Activated CD8-positive, alpha-beta memory T cell treated with anti-CD3 and anti-CD28 coated beads for 36 hours (primary cell): Measurements from ENCODE around the gene DOCK7. TPM values are rescaled to one million over a fixed set of nuclear protein-coding genes. Genes with fewer than 3 reads are reported as not detected.
"Not testable (repeated sequence)": the region's sequence is repeated elsewhere in the genome, so short reads cannot be mapped to it uniquely, and the experiment has no call there.

Source experiments
- CTCF ChIA-PET: fragments of 350-600 bp; sonication (Branson Sonifier 250); formaldehyde crosslinking; loops from one replicate; lab custom pipeline; 2021; ENCODE audit warnings: antibody characterized with exemption; lab: Charles Lee
- POLR2A ChIA-PET: fragments of 350-600 bp; sonication (Branson Sonifier 250); formaldehyde crosslinking; loops from one replicate; lab custom pipeline; 2021; ENCODE audit warnings: antibody characterized with exemption; lab: Charles Lee
- total RNA-seq, 2 experiments: library from RNA; stranded (reverse); gene quantifications; one replicate each; pipeline ENCODE4 v1.2.3, GENCODE V29; 2021

DOCK7 gene
- total RNA-seq, 2 experiments from 2014 or later = 11.6 to 12.7 TPM

DNA sequence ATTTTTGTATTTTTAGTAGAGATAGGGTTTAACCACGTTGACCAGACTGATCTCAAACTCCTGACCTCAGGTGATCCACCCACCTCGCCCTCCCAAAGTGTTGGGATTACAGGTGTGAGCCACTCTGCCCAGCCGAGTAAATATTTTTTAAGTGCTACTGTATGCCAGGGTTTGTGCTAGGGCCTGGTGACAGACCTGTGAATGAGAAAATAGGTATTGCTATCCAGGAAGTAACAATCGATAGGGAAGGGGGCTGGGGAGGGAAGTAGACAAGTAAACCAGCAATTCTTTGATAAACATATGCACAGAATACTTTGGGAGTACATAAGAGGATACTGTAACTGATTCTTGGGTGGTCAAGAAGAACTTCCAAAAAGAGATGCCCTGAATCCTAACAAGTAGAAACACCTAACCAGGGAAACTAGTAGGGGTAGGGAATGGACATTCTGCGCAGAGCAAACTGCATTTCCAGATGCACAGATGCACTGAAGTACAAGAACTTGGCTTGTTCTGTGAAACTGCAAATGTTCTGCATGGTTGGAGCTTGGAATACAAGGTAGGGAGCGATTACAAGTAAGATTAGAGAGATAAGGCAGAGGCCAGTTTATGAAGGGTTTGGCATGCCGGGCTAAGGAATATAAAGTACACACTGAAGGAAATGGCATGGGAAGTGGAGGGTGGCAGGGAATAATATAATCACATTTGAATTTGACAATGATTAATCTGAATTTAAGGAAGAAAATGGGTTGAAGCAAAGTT, 19.0 kb upstream of the DOCK7 start:
- ChIA-PET POLR2A (interaction anchor here (0.5 kb wide), 1 partner anchor 248 kb away, joined by 6 read pairs; no protein-coding TSS in a partner anchor), CTCF (no interaction called here)

DNA sequence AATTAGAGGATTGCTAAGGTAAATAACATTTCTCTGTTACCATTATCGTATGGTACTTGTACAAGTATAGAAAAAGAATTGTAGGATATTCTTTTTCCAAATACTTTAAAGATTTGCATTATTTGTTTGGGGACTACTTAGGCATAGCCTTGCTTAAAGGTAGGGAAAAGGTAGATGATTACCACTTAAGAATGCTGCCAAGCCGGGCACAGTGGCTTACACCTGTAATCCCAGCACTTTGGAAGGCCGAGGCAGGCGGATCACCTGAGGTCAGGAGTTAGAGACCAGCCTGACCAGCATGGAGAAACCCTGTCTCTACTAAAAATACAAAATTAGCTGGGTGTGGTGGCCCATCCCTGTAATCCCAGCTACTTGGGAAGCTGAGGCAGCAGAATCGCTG, 10.0 kb upstream of the DOCK7 start:
- CTCF ChIA-PET = interaction anchor here (0.6 kb wide), 1 partner anchor 71 kb away, joined by 3 read pairs; no protein-coding TSS in a partner anchor
- POLR2A ChIA-PET = not testable (repeated sequence)

DNA sequence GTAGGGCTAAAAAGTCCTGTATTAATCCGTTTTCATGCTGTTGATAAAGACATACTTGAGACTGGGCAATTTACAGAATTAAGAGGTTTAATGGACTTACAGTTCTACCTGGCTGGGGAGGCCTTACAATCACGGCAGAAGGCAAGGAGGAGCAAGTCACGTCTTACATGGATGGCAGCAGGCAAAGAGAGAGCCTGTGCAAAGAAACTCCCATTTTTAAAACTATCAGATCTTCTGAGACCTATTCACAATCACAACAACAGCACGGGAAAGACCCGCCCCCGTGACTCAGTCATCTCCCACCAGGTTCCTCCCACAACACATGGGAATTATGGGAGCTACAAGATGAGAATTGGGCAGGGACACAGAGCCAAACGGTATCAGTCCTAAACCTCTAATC, 6.3 kb upstream of the DOCK7 start:
- POLR2A ChIA-PET, CTCF ChIA-PET: not testable (repeated sequence)

DNA sequence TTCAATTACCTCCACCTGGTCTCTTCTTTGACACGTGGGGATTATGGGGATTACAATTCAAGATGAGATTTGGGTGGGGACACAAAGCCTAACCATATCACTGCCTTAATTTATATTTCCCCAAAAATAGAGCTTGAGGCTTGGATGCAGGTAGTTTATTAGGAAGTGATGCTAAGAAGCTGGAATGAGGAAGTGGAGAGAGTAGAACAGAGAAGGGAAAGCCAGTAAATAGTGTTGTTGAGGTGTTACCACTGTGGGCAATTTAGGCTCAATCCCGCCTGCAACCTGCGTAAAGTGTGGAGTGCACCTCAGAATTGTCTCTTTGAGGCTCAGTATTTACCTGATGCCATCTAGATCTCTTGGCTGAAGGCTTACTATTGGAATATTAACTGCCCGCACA, 4.9 kb upstream of the DOCK7 start:
- ChIA-PET POLR2A (no interaction called here), CTCF (no interaction called here)

DNA sequence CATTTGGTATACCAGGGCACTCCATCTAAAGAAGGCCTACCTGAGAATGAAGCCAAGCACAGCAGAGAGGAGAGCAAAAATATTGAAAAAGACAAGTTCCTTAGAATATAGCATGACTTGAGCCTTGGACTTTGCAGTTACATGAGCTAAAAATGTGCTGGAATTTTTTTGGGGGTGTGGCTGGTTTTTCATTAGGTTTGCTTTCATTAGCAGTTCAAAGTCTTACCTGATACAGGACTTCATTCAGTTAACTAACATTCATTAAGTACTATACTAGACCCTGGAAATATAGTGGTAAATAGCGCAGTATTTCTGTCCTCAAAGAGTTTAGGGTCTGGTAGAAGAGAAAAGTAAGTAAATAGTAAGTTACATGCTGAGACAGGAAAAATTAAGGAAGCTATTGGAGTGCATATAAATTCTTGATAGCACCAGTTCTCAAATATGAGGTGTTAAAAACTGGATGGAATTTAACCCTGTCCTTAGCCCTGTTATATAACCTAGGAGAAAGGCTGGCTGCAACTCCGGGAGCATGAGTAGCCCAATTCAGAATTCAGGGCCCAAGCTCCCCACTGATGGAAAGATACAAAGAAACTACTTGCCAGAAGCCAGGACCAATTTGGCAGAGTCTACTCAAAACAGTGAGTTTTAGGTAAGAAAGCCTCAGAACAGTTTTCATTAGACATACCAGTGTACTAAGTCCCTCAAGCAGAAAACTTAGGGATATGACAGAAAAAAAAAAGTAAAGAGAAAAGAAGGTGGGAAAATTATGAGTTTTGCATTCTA, 3.1 kb upstream of the DOCK7 start:
- ChIA-PET POLR2A (no interaction called here), CTCF (interaction anchor here (0.5 kb wide), 1 partner anchor 35 kb away, joined by 3 read pairs; no protein-coding TSS in a partner anchor)

DNA sequence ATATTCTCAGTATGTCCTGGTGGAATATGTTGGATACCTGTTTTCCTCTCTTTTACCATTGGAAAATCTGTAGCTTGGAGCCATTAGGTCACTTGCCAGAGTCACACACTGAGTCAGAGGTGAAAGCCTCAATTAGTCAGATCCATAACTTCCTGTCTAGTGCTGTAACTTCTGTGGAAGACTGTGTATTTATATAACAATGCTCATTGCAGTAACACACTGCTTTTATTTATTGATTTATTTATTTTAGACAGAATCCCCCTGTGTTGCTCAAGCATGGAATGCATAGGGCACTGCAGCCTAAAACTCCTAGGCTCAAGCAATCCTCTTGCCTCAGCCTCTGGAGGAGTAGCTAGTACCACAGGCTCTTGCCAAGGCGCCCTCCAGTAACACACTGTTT, 1.3 kb upstream of the DOCK7 start:
- ChIA-PET CTCF (no interaction called here), POLR2A (no interaction called here)

DNA sequence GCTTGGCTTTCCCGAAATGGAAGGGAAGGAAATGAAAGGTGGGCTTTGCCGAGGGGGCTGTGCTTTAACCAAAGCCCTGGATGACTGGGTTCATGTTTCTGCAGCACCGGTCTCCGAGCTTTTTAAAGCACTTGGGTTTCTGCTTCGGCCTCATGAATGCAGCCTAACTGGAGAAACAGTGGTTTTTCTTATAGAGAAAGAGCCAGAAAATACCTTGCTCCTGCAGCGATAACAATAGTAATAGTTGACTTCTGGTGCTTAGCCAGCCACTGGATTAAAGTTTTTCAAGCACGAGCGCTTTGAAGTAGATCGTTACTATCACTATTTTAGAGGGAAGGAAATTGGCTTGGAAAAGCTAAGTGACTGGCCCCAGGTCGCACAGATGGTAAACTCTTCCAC, 500 bp upstream of the DOCK7 start:
- ChIA-PET POLR2A (no interaction called here), CTCF (no interaction called here)

DNA sequence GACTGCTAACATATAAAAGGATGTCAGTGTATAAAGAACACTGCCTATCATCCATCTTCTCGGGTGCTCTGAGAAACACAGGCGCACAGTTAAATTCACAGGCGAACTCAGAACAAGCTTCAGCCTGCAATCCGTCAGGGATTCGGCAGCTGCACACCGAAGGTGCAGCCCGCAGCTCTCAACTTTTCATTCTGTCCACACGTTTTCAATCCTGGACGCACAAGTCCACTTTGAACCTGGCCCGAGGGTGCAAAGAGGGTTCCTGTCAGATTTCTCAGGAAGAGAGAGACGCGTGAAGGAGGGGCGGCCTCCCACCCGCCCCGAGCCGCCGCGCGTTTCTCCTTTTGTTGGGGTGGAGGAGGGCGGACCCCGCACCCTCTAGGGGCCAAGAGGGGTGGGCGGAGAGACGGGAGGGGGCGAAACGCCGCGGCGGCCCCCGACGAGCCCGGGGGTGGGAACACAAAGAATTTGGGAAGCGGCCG, 724 bp downstream of the DOCK7 start:
- CTCF ChIA-PET = no interaction called here

DNA sequence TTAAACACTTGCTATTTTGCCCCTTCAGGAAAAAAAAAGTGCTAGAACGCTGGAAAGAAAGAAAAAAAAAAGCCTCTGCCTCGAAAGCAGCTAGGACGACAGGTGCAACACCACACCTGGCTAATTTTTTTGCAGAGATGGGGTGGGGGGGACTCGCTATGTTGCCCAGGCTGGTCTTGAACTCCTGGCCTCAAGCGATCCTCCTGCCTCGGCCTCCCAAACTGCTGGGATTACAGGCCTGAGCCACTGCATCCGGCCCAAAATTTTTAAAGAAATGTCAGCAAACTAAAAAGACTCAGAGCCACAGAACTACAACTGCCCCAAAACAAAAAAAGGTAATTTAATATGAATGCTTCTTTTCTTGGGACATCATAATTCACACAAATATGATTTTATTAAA, 1.4 kb downstream of the DOCK7 start:
- ChIA-PET POLR2A (interaction anchor here (0.9 kb wide), 1 partner anchor 94 kb away, joined by 8 read pairs; no protein-coding TSS in a partner anchor), CTCF (interaction anchor here (0.6 kb wide), 1 partner anchor 21 kb away, joined by 4 read pairs; no protein-coding TSS in a partner anchor)

More for the DNA sequence above, 724 bp downstream of the DOCK7 start:
- POLR2A ChIA-PET = interaction anchor here (0.9 kb wide), 1 partner anchor 94 kb away, joined by 8 read pairs; no protein-coding TSS in a partner anchor

DNA sequence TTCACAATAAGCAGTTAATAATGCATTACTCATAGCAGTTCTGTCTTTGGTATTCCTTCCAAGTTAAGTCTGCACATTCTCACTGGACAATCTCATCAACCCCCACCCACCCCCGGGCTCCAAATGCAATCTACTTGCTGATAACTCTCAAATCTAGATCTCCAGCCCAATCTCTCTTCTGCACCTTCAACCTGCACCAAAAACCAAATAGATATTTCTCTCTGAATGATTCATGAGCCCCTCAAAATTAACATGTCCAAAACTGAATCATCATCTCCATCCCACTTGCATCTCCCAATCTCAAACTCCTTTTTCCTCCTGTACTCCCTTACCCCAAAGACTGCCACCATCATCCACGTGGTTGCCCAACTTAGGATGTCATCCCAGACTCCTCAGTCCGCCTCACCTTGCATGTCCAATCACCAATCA, 2.7 kb downstream of the DOCK7 start:
- CTCF ChIA-PET = no interaction called here
- POLR2A ChIA-PET = no interaction called here

DNA sequence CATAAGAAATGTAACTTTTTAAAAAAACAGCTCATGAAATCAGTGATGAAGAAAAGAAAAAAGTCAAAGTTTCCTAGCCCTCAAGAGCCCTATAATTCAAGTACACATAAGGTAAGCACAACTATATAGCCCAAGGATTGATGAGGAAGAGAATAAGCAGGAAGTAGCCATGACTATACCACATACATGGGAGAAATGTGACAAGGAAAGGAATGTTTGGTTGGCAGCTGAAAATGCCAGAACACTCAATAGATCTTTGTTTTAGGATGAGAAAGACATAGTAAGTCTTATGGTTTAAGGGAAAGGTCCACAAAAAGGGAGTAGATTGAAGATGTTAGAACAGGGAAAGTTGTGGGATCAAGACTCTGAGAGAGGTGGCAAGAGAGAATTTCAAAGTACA, 5.7 kb downstream of the DOCK7 start:
- ChIA-PET POLR2A (no interaction called here), CTCF (no interaction called here)

DNA sequence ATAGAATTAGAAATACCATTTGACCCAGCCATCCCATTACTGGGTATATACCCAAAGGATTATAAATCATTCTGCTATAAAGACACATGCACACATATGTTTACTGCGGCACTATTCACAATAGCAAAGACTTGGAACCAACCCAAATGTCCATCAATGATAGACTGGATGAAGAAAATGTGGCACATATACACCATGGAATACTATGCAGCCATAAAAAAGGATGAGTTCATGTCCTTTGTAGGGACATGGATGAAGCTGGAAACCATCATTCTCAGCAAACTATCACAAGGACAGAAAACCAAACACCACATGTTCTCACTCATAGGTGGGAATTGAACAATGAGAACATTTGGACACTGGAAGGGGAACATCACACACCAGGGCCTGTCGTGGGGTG, 7.2 kb downstream of the DOCK7 start:
- CTCF ChIA-PET, POLR2A ChIA-PET: not testable (repeated sequence)

DNA sequence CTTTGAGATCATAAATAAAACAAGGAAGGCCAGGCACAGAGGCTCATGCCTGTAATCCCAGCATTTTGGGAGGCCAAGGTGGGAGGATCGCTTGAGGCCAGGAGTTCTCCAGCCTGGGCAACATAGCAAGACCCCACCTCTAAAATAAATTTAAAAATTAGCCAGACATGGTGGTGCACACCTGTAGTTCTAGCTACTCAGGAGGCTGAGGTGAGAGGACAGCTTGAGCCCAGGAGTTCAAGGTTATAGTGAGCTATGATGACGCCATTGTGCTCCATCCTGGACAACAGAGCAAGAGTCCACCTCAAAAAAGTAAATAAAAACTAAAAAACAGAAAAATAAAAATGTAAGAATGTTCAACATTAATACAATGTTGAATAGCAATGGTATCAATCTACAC, 10.4 kb downstream of the DOCK7 start:
- CTCF ChIA-PET, POLR2A ChIA-PET: not testable (repeated sequence)

DNA sequence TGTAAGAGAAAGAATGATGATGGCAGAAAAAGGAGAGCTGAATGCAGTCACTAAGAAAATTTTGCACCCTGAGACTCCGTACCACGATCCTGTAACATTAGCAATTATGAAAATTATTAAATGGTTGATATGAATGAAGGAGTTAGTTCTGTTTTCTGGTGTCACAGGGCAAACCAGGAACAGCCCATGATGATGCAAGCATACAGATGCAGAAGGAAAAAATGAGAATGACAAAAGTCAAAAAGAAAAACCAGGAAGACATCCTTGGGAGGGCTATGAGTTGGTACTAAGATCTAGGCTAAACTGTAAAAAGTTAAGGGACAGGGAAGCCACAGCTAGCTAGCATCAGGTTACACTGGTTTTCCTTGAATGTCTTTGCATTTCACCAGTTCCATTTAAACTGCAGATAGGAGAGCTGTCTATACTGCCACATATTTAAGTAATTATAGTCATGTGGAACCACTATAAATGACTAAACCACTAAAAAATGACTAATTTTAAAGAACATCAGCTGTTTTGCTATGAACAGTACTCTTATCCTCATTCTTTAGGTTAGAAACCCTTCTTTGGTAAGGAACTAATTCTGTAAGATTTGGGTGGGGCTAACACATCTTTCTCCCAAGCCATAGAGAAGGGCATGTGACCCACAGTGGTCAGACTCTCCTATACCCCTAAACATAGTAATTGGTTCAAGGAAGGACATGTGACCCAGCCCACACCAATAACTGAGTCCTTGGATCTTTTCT, 11.4 kb downstream of the DOCK7 start:
- ChIA-PET POLR2A (no interaction called here), CTCF (no interaction called here)

DNA sequence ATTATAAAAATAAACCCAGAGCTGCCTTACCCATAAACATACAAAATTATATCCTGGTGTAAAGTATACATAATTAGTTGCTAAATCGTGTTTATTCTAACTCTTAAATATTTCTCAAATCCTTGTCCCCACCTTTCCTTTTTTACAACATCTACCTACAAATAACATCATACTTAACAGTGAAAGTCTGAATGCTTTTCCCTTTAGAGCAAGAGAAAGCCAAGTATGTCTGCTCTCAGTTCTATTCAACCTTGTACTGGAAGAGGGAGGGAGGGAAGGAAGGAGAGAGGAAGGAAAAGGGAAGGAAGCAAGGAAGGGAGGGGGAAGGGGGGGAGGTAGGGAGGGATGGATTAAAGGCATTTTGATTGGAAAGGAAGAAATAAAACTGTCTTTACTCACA, 14.6 kb downstream of the DOCK7 start:
- CTCF ChIA-PET = no interaction called here
- POLR2A ChIA-PET = no interaction called here

DNA sequence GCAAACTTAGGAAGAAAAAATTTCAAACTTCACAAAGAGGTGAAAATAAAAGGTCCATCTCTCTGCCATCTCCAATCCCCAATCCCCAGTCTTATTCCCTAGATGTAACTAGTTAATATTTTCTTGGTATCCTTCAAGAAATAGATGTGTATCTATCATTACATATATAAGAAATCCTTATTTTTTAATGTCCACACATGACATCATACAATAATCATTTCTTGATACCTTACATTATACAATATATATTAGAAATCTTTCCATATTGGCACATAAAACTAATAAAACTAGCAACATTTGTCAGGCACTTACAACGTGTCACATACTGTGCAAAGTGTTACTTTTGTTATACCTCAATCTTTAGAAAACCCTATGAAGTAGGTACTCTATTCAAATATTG, 16.2 kb downstream of the DOCK7 start:
- CTCF ChIA-PET = no interaction called here
- POLR2A ChIA-PET = no interaction called here

DNA sequence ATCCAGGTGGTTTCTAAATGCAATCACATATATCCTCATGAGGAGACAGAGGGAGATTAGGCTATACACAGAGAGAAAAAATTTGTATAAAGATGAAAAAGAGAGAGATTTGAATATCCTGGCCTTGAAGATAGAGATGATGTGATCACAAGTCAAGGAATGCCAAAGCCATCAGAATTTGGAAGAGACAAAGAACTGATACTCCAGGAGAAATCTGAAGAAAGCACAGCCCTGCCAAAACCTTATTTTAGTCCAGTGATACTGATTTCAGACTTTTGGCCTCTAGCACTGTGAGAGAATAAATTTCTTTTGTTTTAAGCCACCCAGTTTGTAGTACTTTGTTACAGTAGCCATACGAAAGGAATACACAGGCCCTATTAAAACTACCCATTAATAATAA, 33.4 kb downstream of the DOCK7 start:
- ChIA-PET POLR2A (no interaction called here), CTCF (no interaction called here)

DNA sequence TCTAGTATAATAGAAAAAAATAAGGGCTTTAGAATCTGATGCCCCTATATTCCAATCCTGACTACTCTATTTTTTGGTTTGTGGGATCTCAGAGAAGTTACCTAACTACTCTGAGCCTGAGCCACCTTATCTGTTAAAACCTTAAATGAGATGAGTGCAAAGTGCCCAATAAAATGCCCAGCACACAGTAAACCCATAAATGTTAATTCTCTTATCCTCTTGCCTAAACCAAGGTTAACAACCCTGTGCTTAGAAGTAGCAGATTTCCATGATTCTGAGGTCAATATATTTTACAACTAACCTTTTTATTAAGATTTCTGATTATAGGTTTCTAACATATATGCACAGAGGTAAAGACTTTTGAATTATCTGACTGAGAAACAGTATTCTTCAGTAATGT, 35.8 kb downstream of the DOCK7 start:
- POLR2A ChIA-PET = no interaction called here
- CTCF ChIA-PET = no interaction called here

DNA sequence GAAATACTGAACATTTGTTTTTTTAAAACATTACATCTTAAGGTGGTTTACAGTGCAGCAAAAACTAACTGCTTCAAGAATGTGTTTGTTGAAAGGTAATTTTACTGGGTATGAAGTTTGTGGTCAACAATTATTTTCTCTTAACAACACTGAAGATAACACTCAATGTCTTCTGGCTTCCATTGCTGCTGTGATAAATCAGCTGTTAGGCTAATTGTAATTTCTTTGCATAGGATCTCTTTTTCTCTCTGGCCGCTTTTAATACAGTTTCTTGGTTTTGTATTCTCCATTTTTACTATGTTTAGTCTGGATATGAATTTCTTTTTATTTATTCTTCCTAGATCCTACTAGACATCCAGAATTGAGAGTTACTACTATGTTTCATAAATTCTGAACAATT, 44.9 kb downstream of the DOCK7 start:
- CTCF ChIA-PET = no interaction called here
- POLR2A ChIA-PET = no interaction called here
